Measurements from ENCODE around the gene ZNF683.

DNA sequence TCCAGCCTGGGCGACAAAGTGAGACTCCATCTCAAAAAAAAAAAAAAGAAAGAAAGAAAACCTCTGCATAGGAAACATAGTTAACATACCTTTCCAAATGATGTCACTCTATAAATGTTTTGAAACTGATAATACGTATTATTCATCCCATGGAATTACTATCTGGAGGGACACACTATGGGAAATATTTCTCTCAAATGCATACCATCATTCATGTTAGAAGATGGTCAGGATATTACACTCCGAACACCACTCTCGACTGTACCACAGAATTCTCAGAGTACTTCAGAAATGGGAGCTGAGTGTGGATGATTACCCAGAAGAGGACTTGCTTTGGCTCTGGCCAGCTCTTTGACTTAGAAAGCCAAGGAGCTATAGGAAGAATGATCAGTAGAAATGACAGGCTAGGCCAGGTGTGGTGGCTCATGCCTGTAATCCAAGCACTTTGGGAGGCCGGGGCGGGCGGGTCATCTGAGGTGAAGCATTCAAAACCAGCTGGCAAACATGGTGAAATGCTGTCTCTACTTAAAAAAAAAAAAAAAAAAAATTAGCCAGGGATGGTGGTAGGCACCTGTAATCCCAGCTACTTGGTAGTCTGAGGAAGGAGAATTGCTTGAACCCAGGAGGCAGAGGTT, 32.8 kb upstream of the ZNF683 start:
- TF ChIP-seq, protein P1, sequence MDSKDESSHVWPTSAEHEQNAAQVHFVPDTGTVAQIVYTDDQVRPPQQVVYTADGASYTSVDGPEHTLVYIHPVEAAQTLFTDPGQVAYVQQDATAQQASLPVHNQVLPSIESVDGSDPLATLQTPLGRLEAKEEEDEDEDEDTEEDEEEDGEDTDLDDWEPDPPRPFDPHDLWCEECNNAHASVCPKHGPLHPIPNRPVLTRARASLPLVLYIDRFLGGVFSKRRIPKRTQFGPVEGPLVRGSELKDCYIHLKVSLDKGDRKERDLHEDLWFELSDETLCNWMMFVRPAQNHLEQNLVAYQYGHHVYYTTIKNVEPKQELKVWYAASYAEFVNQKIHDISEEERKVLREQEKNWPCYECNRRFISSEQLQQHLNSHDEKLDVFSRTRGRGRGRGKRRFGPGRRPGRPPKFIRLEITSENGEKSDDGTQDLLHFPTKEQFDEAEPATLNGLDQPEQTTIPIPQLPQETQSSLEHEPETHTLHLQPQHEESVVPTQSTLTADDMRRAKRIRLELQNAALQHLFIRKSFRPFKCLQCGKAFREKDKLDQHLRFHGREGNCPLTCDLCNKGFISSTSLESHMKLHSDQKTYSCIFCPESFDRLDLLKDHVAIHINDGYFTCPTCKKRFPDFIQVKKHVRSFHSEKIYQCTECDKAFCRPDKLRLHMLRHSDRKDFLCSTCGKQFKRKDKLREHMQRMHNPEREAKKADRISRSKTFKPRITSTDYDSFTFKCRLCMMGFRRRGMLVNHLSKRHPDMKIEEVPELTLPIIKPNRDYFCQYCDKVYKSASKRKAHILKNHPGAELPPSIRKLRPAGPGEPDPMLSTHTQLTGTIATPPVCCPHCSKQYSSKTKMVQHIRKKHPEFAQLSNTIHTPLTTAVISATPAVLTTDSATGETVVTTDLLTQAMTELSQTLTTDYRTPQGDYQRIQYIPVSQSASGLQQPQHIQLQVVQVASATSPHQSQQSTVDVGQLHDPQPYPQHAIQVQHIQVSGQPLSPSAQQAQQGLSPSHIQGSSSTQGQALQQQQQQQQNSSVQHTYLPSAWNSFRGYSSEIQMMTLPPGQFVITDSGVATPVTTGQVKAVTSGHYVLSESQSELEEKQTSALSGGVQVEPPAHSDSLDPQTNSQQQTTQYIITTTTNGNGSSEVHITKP (tag by site-specific recombination; IDR thresholded peaks at IDR 0.05): no peak
- TF ChIP-seq ZNF48 (tag by site-specific recombination; IDR thresholded peaks at IDR 0.05): no peak
- no peak for TF ChIP-seq KLF16 (tag by site-specific recombination; IDR thresholded peaks at IDR 0.05)
- no peak for TF ChIP-seq ZIC2 (tag by site-specific recombination; IDR thresholded peaks at IDR 0.05)
- TF ChIP-seq, protein P2, sequence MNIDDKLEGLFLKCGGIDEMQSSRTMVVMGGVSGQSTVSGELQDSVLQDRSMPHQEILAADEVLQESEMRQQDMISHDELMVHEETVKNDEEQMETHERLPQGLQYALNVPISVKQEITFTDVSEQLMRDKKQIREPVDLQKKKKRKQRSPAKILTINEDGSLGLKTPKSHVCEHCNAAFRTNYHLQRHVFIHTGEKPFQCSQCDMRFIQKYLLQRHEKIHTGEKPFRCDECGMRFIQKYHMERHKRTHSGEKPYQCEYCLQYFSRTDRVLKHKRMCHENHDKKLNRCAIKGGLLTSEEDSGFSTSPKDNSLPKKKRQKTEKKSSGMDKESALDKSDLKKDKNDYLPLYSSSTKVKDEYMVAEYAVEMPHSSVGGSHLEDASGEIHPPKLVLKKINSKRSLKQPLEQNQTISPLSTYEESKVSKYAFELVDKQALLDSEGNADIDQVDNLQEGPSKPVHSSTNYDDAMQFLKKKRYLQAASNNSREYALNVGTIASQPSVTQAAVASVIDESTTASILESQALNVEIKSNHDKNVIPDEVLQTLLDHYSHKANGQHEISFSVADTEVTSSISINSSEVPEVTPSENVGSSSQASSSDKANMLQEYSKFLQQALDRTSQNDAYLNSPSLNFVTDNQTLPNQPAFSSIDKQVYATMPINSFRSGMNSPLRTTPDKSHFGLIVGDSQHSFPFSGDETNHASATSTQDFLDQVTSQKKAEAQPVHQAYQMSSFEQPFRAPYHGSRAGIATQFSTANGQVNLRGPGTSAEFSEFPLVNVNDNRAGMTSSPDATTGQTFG (tag by site-specific recombination; IDR thresholded peaks at IDR 0.05; ENCODE audit: borderline replicate concordance): no peak
- TF ChIP-seq KLF1 (tag by site-specific recombination; IDR thresholded peaks at IDR 0.05): no peak
- TF ChIP-seq, protein P3, sequence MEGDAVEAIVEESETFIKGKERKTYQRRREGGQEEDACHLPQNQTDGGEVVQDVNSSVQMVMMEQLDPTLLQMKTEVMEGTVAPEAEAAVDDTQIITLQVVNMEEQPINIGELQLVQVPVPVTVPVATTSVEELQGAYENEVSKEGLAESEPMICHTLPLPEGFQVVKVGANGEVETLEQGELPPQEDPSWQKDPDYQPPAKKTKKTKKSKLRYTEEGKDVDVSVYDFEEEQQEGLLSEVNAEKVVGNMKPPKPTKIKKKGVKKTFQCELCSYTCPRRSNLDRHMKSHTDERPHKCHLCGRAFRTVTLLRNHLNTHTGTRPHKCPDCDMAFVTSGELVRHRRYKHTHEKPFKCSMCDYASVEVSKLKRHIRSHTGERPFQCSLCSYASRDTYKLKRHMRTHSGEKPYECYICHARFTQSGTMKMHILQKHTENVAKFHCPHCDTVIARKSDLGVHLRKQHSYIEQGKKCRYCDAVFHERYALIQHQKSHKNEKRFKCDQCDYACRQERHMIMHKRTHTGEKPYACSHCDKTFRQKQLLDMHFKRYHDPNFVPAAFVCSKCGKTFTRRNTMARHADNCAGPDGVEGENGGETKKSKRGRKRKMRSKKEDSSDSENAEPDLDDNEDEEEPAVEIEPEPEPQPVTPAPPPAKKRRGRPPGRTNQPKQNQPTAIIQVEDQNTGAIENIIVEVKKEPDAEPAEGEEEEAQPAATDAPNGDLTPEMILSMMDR (tag by site-specific recombination; IDR thresholded peaks at IDR 0.05): no peak
- no peak for TF ChIP-seq ZFP3 (tag by site-specific recombination; IDR thresholded peaks at IDR 0.05; ENCODE audit: low read depth)
- no peak for TF ChIP-seq ZNF274 (IDR thresholded peaks at IDR 0.05; ENCODE audit: low read length)
- no peak for TF ChIP-seq ZNF274 (tag by site-specific recombination; IDR thresholded peaks at IDR 0.05; ENCODE audit: borderline replicate concordance)
- TF ChIP-seq ZNF785 (tag by site-specific recombination; IDR thresholded peaks at IDR 0.05): no peak
- no peak for TF ChIP-seq ZBTB20 (tag by site-specific recombination; IDR thresholded peaks at IDR 0.05)
- TF ChIP-seq ZNF350 (tag by site-specific recombination; IDR thresholded peaks at IDR 0.05): no peak
- no peak for TF ChIP-seq ZNF664 (tag by site-specific recombination; IDR thresholded peaks at IDR 0.05)
